Karpas-422 (cell line): ENCODE data around the gene PARS2. TPM values are rescaled to one million over a fixed set of nuclear protein-coding genes. Genes with fewer than 3 reads are reported as not detected.

Source experiments
- DNase-seq: peaks from one replicate; pipeline ENCODE4 v3.0.0-alpha.2; 2015
- H2AFZ ChIP-seq: fragments of 200-600 bp; sonication (generic); 2 replicates; pipeline ENCODE4 v1.6.1; 2014; ENCODE audit warnings: antibody characterized with exemption, low read length, mixed read lengths
- H3K27ac ChIP-seq: fragments of 200-600 bp; sonication (generic); 2 replicates; pipeline ENCODE4 v1.5.1; 2014; ENCODE audit warnings: mild to moderate bottlenecking, low read length, moderate library complexity
- H3K27me3 ChIP-seq: fragments of 200-600 bp; sonication (generic); 2 replicates; pipeline ENCODE4 v1.6.1; 2014; ENCODE audit warnings: low read length, mixed read lengths
- H3K36me3 ChIP-seq: fragments of 200-600 bp; sonication (generic); 2 replicates; pipeline ENCODE4 v1.6.1; 2014; ENCODE audit warnings: low read length, mixed read lengths; ENCODE audit not compliant: insufficient read depth
- H3K4me1 ChIP-seq: fragments of 200-600 bp; sonication (generic); 2 replicates; pipeline ENCODE4 v1.6.1; 2014; ENCODE audit warnings: mild to moderate bottlenecking, low read length, mixed read lengths
- H3K4me2 ChIP-seq: fragments of 200-600 bp; sonication (generic); 2 replicates; pipeline ENCODE4 v1.6.1; 2014; ENCODE audit warnings: low read length, low read depth, mild to moderate bottlenecking; ENCODE audit not compliant: poor library complexity, severe bottlenecking
- H3K4me3 ChIP-seq: fragments of 200-600 bp; sonication (generic); 2 replicates; pipeline ENCODE4 v1.5.1; 2014; ENCODE audit warnings: mild to moderate bottlenecking, antibody characterized with exemption, low read length, mixed read lengths
- H3K79me2 ChIP-seq: fragments of 200-600 bp; sonication (generic); 2 replicates; pipeline ENCODE4 v1.6.1; 2014; ENCODE audit warnings: mild to moderate bottlenecking, low read length, mixed read lengths
- H3K9ac ChIP-seq: fragments of 200-600 bp; sonication (generic); 2 replicates; pipeline ENCODE4 v1.6.0; 2014; ENCODE audit warnings: low read length
- H3K9me2 ChIP-seq: fragments of 200-600 bp; sonication (generic), shearing (Covaris generic); replicated peaks from 2 replicates; pipeline ENCODE4 v1.6.0; 2014; ENCODE audit warnings: mild to moderate bottlenecking, low read length, moderate library complexity; ENCODE audit not compliant: insufficient read depth
- H3K9me3 ChIP-seq: fragments of 300-700, 200-600 bp; sonication (generic); 2 replicates; pipeline ENCODE4 v1.6.1; 2014; ENCODE audit warnings: low read length, mixed read lengths
- H4K20me1 ChIP-seq: fragments of 200-600 bp; sonication (generic); 2 replicates; pipeline ENCODE4 v1.6.1; 2014; ENCODE audit warnings: mild to moderate bottlenecking, antibody characterized with exemption, low read length, low read depth; ENCODE audit not compliant: insufficient read depth
- total RNA-seq: library from RNA; depleted of rRNA; stranded (reverse); fragments of >200 nt; shearing (Covaris generic); gene quantifications from 2 replicates; pipeline ENCODE4 v1.2.3, GENCODE V29; 2014; ENCODE audit warnings: low replicate concordance

The PARS2 gene
- total RNA-seq, 1 experiment from 2014 or later = 8.2 TPM

GRCh38 chr1:54809496-54810074 is 45.3 kb upstream of the PARS2 start:
- Histone ChIP-seq H3K9me3 (no peaks in the 10 kb centered on the region), H3K27me3 (no peaks in the 10 kb centered on the region), H3K9ac (no peak overlapping the region), H3K9me2 (no peaks in the 10 kb centered on the region), H3K4me2 (no peak overlapping the region), H4K20me1 (no peaks in the 10 kb centered on the region), H3K36me3 (no peaks in the 10 kb centered on the region), H3K4me3 (no peak overlapping the region), H3K27ac (no peak overlapping the region), H3K4me1 (no peaks in the 10 kb centered on the region), H3K79me2 (no peaks in the 10 kb centered on the region), H2AFZ (no peak overlapping the region)
- no peak for DNase-seq

- no peak for DNase-seq
- Histone ChIP-seq H3K79me2 (no peaks in the 10 kb centered on the region), H3K27me3 (no peaks in the 10 kb centered on the region), H3K9me3 (no peaks in the 10 kb centered on the region), H2AFZ (no peak overlapping the region), H3K36me3 (no peaks in the 10 kb centered on the region), H3K4me3 (no peak overlapping the region), H4K20me1 (no peaks in the 10 kb centered on the region), H3K27ac (no peak overlapping the region), H3K9me2 (no peaks in the 10 kb centered on the region), H3K9ac (no peak overlapping the region), H3K4me2 (no peak overlapping the region), H3K4me1 (no peaks in the 10 kb centered on the region)
These were observed 44.3 kb upstream of the PARS2 start for GRCh38 chr1:54808443-54809207.

GRCh38 chr1:54807756-54808155 is 43.4 kb upstream of the PARS2 start:
- DNase-seq = no peak
- H3K4me3 ChIP-seq = no peak overlapping the region
- H3K4me2 ChIP-seq = no peak overlapping the region
- H3K9ac ChIP-seq = no peak overlapping the region
- H3K27ac ChIP-seq = no peak overlapping the region
- H3K36me3 ChIP-seq = no peaks in the 10 kb centered on the region
- no peaks in the 10 kb centered on the region for H3K9me3 ChIP-seq
- H4K20me1 ChIP-seq = no peaks in the 10 kb centered on the region
- no peaks in the 10 kb centered on the region for H3K9me2 ChIP-seq
- H3K27me3 ChIP-seq = no peaks in the 10 kb centered on the region
- no peak overlapping the region for H2AFZ ChIP-seq
- H3K79me2 ChIP-seq = no peaks in the 10 kb centered on the region
- no peaks in the 10 kb centered on the region for H3K4me1 ChIP-seq

DNA sequence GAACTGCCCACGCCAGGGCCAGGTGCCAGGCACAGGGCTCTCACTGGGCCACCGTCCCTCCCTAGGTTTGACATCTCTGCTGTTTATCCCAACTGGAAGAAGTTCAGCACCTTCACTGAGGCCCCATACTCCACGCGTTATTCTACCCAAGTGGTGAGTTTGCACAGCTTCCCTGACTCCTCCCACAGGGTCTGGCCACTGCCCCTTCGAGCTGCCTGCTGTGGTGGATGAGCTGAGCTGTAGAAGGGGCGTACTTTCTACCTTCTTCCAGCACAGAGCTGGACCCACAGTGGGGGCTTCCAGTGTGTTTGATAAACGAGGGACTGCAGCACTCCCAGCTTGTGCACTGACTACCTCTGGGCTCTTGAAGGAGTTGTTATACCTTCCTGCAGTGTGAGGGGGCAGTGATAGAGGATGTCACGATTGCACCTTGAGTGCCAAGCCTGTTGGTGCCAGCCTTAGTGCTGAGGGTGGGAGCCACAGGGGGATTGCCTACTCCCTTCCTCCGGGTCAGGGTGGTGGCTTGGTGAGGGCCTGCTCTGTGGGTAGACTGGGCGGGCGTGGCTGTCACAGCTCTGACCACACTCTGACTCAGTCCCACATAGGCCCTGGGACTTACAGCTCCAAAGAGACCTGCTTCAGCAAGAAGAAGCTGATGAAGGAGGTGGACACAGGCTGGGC is 42.7 kb upstream of the PARS2 start:
- no peaks in the 10 kb centered on the region for H4K20me1 ChIP-seq
- H3K9ac ChIP-seq = no peak overlapping the region
- no peak for DNase-seq
- H3K9me3 ChIP-seq = no peaks in the 10 kb centered on the region
- no peak overlapping the region for H2AFZ ChIP-seq
- no peak overlapping the region for H3K4me3 ChIP-seq
- H3K4me1 ChIP-seq = no peaks in the 10 kb centered on the region
- H3K79me2 ChIP-seq = no peaks in the 10 kb centered on the region
- no peak overlapping the region for H3K4me2 ChIP-seq
- H3K36me3 ChIP-seq = no peaks in the 10 kb centered on the region
- no peaks in the 10 kb centered on the region for H3K9me2 ChIP-seq
- no peaks in the 10 kb centered on the region for H3K27me3 ChIP-seq
- H3K27ac ChIP-seq = no peak overlapping the region

GRCh38 chr1:54805981-54806381 is 41.7 kb upstream of the PARS2 start:
- Histone ChIP-seq H3K27ac (no peak overlapping the region), H3K9me3 (no peaks in the 10 kb centered on the region), H3K79me2 (no peaks in the 10 kb centered on the region), H3K4me2 (no peak overlapping the region), H2AFZ (no peak overlapping the region), H3K27me3 (no peaks in the 10 kb centered on the region), H3K9ac (no peak overlapping the region), H3K4me3 (no peak overlapping the region), H3K4me1 (no peaks in the 10 kb centered on the region), H4K20me1 (no peaks in the 10 kb centered on the region), H3K9me2 (no peaks in the 10 kb centered on the region), H3K36me3 (no peaks in the 10 kb centered on the region)
- no peak for DNase-seq

DNA sequence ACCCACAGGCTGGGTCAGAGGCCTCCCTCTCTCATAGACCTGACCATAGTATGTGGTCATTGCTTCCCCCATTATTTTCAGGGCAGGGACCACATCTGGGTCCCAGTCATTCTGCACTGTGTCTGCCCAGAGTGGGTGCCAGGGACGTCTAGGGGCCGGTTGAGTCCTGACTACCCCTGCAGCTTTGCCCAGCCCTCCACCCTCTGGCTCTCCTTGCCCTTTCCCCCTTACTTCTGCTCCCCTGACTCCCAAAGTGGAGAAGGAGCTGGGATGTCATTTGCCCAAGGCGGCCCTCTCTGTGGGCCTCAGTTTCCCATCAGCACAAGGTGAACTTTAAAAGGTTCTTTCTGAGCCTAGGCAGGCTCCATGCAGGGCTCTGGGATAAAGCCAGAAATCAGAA is 41.1 kb upstream of the PARS2 start:
- no peak overlapping the region for H3K9ac ChIP-seq
- H3K27me3 ChIP-seq = no peaks in the 10 kb centered on the region
- no peak for DNase-seq
- no peaks in the 10 kb centered on the region for H3K4me1 ChIP-seq
- H3K4me3 ChIP-seq = no peak overlapping the region
- no peak overlapping the region for H3K27ac ChIP-seq
- no peaks in the 10 kb centered on the region for H3K9me3 ChIP-seq
- H3K79me2 ChIP-seq = no peaks in the 10 kb centered on the region
- no peaks in the 10 kb centered on the region for H3K36me3 ChIP-seq
- H4K20me1 ChIP-seq = no peaks in the 10 kb centered on the region
- no peaks in the 10 kb centered on the region for H3K9me2 ChIP-seq
- no peak overlapping the region for H2AFZ ChIP-seq
- no peak overlapping the region for H3K4me2 ChIP-seq

DNA sequence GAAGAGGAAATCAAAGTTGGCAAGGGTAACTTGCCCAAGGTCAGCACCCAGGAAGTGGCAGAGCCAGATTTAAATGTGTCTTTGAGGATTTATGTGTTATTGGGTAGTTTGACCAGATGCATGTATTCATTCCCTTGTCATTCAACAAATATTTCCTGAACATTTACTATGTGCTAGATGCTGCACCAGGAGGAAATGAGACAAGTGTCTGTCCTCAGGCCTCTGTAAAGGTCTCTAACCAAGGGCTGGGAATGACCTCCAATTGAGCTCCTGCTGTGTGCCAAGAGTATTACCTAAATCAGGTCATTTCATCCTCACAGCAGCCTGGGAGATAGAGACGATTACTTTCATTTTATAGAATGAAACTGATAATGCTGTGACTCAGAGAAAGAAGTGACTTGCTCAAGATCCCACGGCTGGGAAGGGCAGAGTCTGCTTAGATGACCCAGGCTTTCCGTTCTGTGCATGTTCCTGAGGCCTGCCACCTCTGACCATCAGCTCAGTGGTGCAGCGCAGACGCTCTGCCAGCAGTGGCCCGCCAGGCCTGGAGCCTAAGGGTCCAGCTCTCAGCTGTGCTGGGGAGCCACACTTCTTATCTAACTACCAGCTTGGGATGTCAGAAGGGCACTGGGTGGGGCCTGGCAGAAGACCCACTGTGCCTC is 40.3 kb upstream of the PARS2 start:
- Histone ChIP-seq H3K9ac (no peak overlapping the region), H3K9me2 (no peaks in the 10 kb centered on the region), H3K4me2 (no peak overlapping the region), H3K4me3 (no peak overlapping the region), H2AFZ (no peak overlapping the region), H3K27ac (no peak overlapping the region), H3K27me3 (no peaks in the 10 kb centered on the region), H3K79me2 (no peaks in the 10 kb centered on the region), H4K20me1 (no peaks in the 10 kb centered on the region), H3K4me1 (no peaks in the 10 kb centered on the region), H3K9me3 (no peaks in the 10 kb centered on the region), H3K36me3 (no peaks in the 10 kb centered on the region)
- DNase-seq = no peak
